ENCODE measurements around the gene YBX3.

DNA sequence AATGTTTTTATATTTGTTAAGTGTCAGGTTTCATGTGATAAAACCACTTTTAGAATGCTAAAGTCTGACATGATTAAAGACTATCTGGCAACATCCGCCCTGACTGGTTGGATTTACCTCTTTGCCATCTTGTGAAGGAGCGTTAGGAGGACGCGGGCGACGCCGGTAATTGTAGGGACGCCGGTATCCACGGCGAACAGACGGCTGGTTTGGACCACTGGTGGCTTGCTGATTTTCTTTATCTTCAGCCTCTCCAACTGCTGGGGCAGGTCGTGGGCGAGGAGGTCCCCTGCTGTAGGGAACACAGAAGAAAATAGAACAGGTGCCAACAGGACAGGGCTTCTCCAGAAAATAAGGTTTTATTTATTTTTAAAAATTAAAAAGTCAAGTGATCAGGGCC lies 21.3 kb downstream of the YBX3 start:
- TF ChIP-seq POLR2A (IDR thresholded peaks at IDR 0.05) (no peak), CTCF (IDR thresholded peaks at IDR 0.05) (no peak), EP300 (IDR thresholded peaks at IDR 0.05) (no peak), POLR2AphosphoS5 (IDR thresholded peaks at IDR 0.05) (no peak)
